CD4-positive, alpha-beta T cell treated with Interleukin-21 for 1 hour (primary cell): ENCODE measurements around the gene COPS6.
"Not testable (repeated sequence)": the region's sequence is repeated elsewhere in the genome, so short reads cannot be mapped to it uniquely, and the experiment has no call there.

Source experiments
- DNase-seq: peaks from one replicate; pipeline ENCODE4 v3.0.0-alpha.2; 2020

The COPS6 gene

GRCh38 chr7:100127866-100128636, 39.3 kb downstream of the COPS6 start:
- DNase-seq: peak; percentile 20

GRCh38 chr7:100128637-100128963, 39.8 kb downstream of the COPS6 start:
- DNase-seq: no peak

- DNase-seq: not testable (repeated sequence)
These were observed 41.4 kb downstream of the COPS6 start for GRCh38 chr7:100130220-100130607.

GRCh38 chr7:100130608-100131453, 42.1 kb downstream of the COPS6 start:
- peak; percentile 83 for DNase-seq

- no peak for DNase-seq
These were observed 43.4 kb downstream of the COPS6 start for GRCh38 chr7:100132126-100132525.

- DNase-seq: peak; percentile 77
These were observed 44.0 kb downstream of the COPS6 start for GRCh38 chr7:100132697-100133151.

GRCh38 chr7:100137851-100138760, 49.3 kb downstream of the COPS6 start:
- DNase-seq: no peak

- no peak for DNase-seq
These were observed 52.8 kb downstream of the COPS6 start for GRCh38 chr7:100141555-100141949.
